Tibial artery (tissue), 4 donors: Measurements from ENCODE around the gene NFX1.
"Not testable (repeated sequence)": the region's sequence is repeated elsewhere in the genome, so short reads cannot be mapped to it uniquely, and the experiment has no call there.

Experiments
- DNase-seq, 2 donors: peaks; one replicate each; pipeline ENCODE4 v3.0.0-alpha.2; 2019
- H3K27ac ChIP-seq, 2 donors: fragments of 200-600 bp; sonication (generic) in 1 of 2; 1 replicate in 1 of 2; 2 replicates in 1 of 2; pipeline ENCODE4 v1.5.1; 2018 to 2019; ENCODE audit warnings: mild to moderate bottlenecking in 1 of 2
- H3K27me3 ChIP-seq, 2 donors: fragments of 200-600 bp; sonication (generic) in 1 of 2; one replicate each; pipeline versions ENCODE4 v1.5.1 to v1.6.0; 2016 to 2019
- H3K36me3 ChIP-seq, 3 donors: fragments of 200-600 bp; sonication (generic) in 2 of 3; one replicate each; pipeline ENCODE4 v1.5.1; 2016 to 2019; ENCODE audit warnings: mild to moderate bottlenecking in 2 of 3
- H3K4me1 ChIP-seq, 4 donors: fragments of 200-600 bp; sonication (generic) in 2 of 4; 1 replicate in 3 of 4; 2 replicates in 1 of 4; pipeline ENCODE4 v1.5.1; 2016 to 2019
- H3K4me3 ChIP-seq, 2 donors: fragments of 200-600 bp; sonication (generic) in 1 of 2; 1 replicate in 1 of 2; 2 replicates in 1 of 2; pipeline ENCODE4 v1.5.1; 2018 to 2019; ENCODE audit warnings: mild to moderate bottlenecking in 2 of 2
- H3K9me3 ChIP-seq, 3 donors: fragments of 200-600 bp; sonication (generic) in 1 of 3; one replicate each; pipeline ENCODE4 v1.5.1; 2016 to 2019
- CTCF ChIP-seq, 2 experiments: fragments of 200-600 bp in 1 of 2; fragments of 450-650 bp in 1 of 2; IDR thresholded peaks; one replicate each; pipeline ENCODE4 v1.5.1; 2017 to 2019; ENCODE audit warnings: antibody characterized with exemption in 2 of 2, mild to moderate bottlenecking in 1 of 2, moderate library complexity in 1 of 2
- intact Hi-C: fragments of 100-400 bp; cut with DNase I; formaldehyde crosslinking; loops from one replicate; pipeline ENCODE4 v1.15.0; 2023; ENCODE audit warnings: low total_unique reads

NFX1 gene

GRCh38 chr9:33388110-33388994, 98.0 kb downstream of the NFX1 start:
- TF ChIP-seq CTCF (IDR thresholded peaks at IDR 0.05) = no peak
- intact Hi-C loops = no loop called here
- no peaks in the 10 kb centered on the region for H3K9me3 ChIP-seq
- no peaks in the 10 kb centered on the region for H3K36me3 ChIP-seq
- H3K4me1 ChIP-seq = peaks cover 0 to 24% (median 13%) of the 10 kb centered on the region in 4 donors
- no peak overlapping the region for H3K4me3 ChIP-seq
- no peaks in the 10 kb centered on the region for H3K27me3 ChIP-seq
- no peak overlapping the region for H3K27ac ChIP-seq
- DNase-seq = no peak

GRCh38 chr9:33391111-33391771, 100.9 kb downstream of the NFX1 start:
- H3K27me3 ChIP-seq, H3K4me3 ChIP-seq, intact Hi-C loops, H3K9me3 ChIP-seq, H3K36me3 ChIP-seq: not testable (repeated sequence)
- DNase-seq = peak; percentile 78 to 91
- Histone ChIP-seq H3K27ac (peak overlapping the region; percentile 79 to 86), H3K4me1 (peaks cover 0 to 26% (median 14%) of the 10 kb centered on the region in 4 donors)

GRCh38 chr9:33392591-33393021, 102.3 kb downstream of the NFX1 start:
- H3K27me3 ChIP-seq, H3K9me3 ChIP-seq, H3K36me3 ChIP-seq, DNase-seq, H3K4me3 ChIP-seq, intact Hi-C loops: not testable (repeated sequence)
- peak overlapping the region in 1 of 2 donors; percentile 23 for H3K27ac ChIP-seq
- peaks cover 0 to 26% (median 14%) of the 10 kb centered on the region in 4 donors for H3K4me1 ChIP-seq

GRCh38 chr9:33393581-33393980, 103.3 kb downstream of the NFX1 start:
- no peak overlapping the region for H3K27ac ChIP-seq
- TF ChIP-seq CTCF (IDR thresholded peaks at IDR 0.05) = no peak
- H3K36me3 ChIP-seq = no peaks in the 10 kb centered on the region
- no peak overlapping the region for H3K4me3 ChIP-seq
- H3K4me1 ChIP-seq = peaks cover 0 to 26% (median 14%) of the 10 kb centered on the region in 4 donors
- intact Hi-C loops = no loop called here
- no peaks in the 10 kb centered on the region for H3K27me3 ChIP-seq
- no peaks in the 10 kb centered on the region for H3K9me3 ChIP-seq
- DNase-seq = no peak

- not testable (repeated sequence) for H3K27ac ChIP-seq
- H3K4me1 ChIP-seq = peaks cover 0 to 26% (median 14%) of the 10 kb centered on the region in 4 donors
These were observed 103.7 kb downstream of the NFX1 start for GRCh38 chr9:33393986-33394385.

GRCh38 chr9:33395159-33395879, 105.0 kb downstream of the NFX1 start:
- intact Hi-C loops, H3K27ac ChIP-seq, H3K4me3 ChIP-seq, H3K9me3 ChIP-seq, H3K36me3 ChIP-seq, H3K27me3 ChIP-seq: not testable (repeated sequence)
- peak in 1 of 2 donors; percentile 31 for DNase-seq
- H3K4me1 ChIP-seq = peaks cover 0 to 26% (median 13%) of the 10 kb centered on the region in 4 donors

More at GRCh38 chr9:33393986-33394385, 103.7 kb downstream of the NFX1 start:
- H3K4me3 ChIP-seq, intact Hi-C loops, H3K9me3 ChIP-seq, DNase-seq, H3K27me3 ChIP-seq, H3K36me3 ChIP-seq: not testable (repeated sequence)

- H3K4me1 ChIP-seq = peaks cover 2 to 27% (median 14%) of the 10 kb centered on the region in 4 donors
- H3K36me3 ChIP-seq, H3K27ac ChIP-seq, DNase-seq, H3K4me3 ChIP-seq, H3K9me3 ChIP-seq, H3K27me3 ChIP-seq, intact Hi-C loops: not testable (repeated sequence)
These were observed 107.5 kb downstream of the NFX1 start for GRCh38 chr9:33397801-33398200.

- H3K36me3 ChIP-seq = not testable (repeated sequence)
These were observed 108.7 kb downstream of the NFX1 start for GRCh38 chr9:33399047-33399446.

GRCh38 chr9:33401809-33402208, 111.5 kb downstream of the NFX1 start:
- H3K36me3 ChIP-seq, H3K27me3 ChIP-seq, H3K9me3 ChIP-seq, DNase-seq, intact Hi-C loops, H3K4me3 ChIP-seq: not testable (repeated sequence)
- peak overlapping the region; percentile 44 to 62 for H3K27ac ChIP-seq
- H3K4me1 ChIP-seq = peaks cover 0 to 39% (median 16%) of the 10 kb centered on the region in 4 donors

More at GRCh38 chr9:33399047-33399446, 108.7 kb downstream of the NFX1 start:
- H3K4me1 ChIP-seq = peaks cover 0 to 39% (median 16%) of the 10 kb centered on the region in 4 donors
- intact Hi-C loops, H3K27ac ChIP-seq, H3K4me3 ChIP-seq, DNase-seq, H3K27me3 ChIP-seq, H3K9me3 ChIP-seq: not testable (repeated sequence)

- H3K36me3 ChIP-seq, H3K4me3 ChIP-seq, intact Hi-C loops, H3K9me3 ChIP-seq, H3K27me3 ChIP-seq: not testable (repeated sequence)
- peak in 1 of 2 donors; percentile 80 for DNase-seq
- Histone ChIP-seq H3K4me1 (peaks cover 0 to 39% (median 16%) of the 10 kb centered on the region in 4 donors), H3K27ac (peak within 1 kb of the TSS; percentile 44 to 62)
These were observed 112.1 kb downstream of the NFX1 start, which contains the start of gene AQP7 for GRCh38 chr9:33402371-33402770. TSS of gene AQP7 (minus strand) at chr9:33402568. CDS start at chr9:33401262, 1,306 bp downstream.
